RWPE2 (cell line): ENCODE measurements around the gene GRB10.

Experiments used
- ATAC-seq: fragments of 200-7000 bp; cut with Tn5 transposase; 3 replicates; pipeline ENCODE4 v1.9.1; 2021; ENCODE audit warnings: low read depth
- DNase-seq: peaks from one replicate; pipeline ENCODE4 v3.0.0-alpha.2; 2020; ENCODE audit warnings: low spot score
- H3K27ac ChIP-seq: fragments of 450-650 bp; 2 replicates; pipeline ENCODE4 v1.5.1; 2017; ENCODE audit warnings: mild to moderate bottlenecking; ENCODE audit not compliant: poor library complexity, severe bottlenecking
- H3K27me3 ChIP-seq: fragments of 250-450 bp; sonication (Bioruptor Pico); 2 replicates; pipeline ENCODE4 v1.5.1; 2021; ENCODE audit warnings: mild to moderate bottlenecking, moderate library complexity; ENCODE audit not compliant: insufficient read depth, poor library complexity, severe bottlenecking
- H3K36me3 ChIP-seq: fragments of 250-450 bp; sonication (Bioruptor Pico); 2 replicates; pipeline ENCODE4 v1.5.1; 2020; ENCODE audit warnings: low read depth, mild to moderate bottlenecking, moderate library complexity
- H3K4me1 ChIP-seq: fragments of 250-450 bp; sonication (Bioruptor Pico); 2 replicates; pipeline ENCODE4 v1.5.1; 2021; ENCODE audit warnings: mild to moderate bottlenecking, moderate library complexity; ENCODE audit not compliant: insufficient read depth, poor library complexity, severe bottlenecking
- H3K4me3 ChIP-seq: fragments of 250-450 bp; sonication (Bioruptor Pico); 2 replicates; pipeline ENCODE4 v1.5.1; 2021; ENCODE audit warnings: mild to moderate bottlenecking, moderate library complexity; ENCODE audit not compliant: severe bottlenecking
- H3K9me3 ChIP-seq: fragments of 250-450 bp; sonication (Bioruptor Pico); 2 replicates; pipeline ENCODE4 v1.5.1; 2021; ENCODE audit warnings: mild to moderate bottlenecking, moderate library complexity; ENCODE audit not compliant: severe bottlenecking
- CTCF ChIP-seq: fragments of 450-650 bp; IDR thresholded peaks from one replicate; pipeline ENCODE4 v1.5.1; 2017; ENCODE audit warnings: mild to moderate bottlenecking, moderate library complexity; ENCODE audit not compliant: poor library complexity, severe bottlenecking

The GRB10 gene

GRCh38 chr7:50690541-50691011, 92.1 kb downstream of the GRB10 start:
- Histone ChIP-seq H3K4me1 (no peaks in the 10 kb centered on the region), H3K4me3 (no peak overlapping the region), H3K27ac (no peak overlapping the region), H3K36me3 (no peaks in the 10 kb centered on the region), H3K9me3 (no peaks in the 10 kb centered on the region), H3K27me3 (no peaks in the 10 kb centered on the region)
- TF ChIP-seq CTCF, result no peak
- no peak for ATAC-seq
- no peak for DNase-seq

- H3K4me3 ChIP-seq, result no peak overlapping the region
- no peaks in the 10 kb centered on the region for H3K4me1 ChIP-seq
- H3K27ac ChIP-seq, result no peak overlapping the region
- H3K36me3 ChIP-seq, result no peaks in the 10 kb centered on the region
- no peak for DNase-seq
- no peaks in the 10 kb centered on the region for H3K9me3 ChIP-seq
- no peak for ATAC-seq
- TF ChIP-seq CTCF, result no peak
- H3K27me3 ChIP-seq, result no peaks in the 10 kb centered on the region
Observed at GRCh38 chr7:50688226-50688590, 94.5 kb downstream of the GRB10 start.

GRCh38 chr7:50687575-50688225, 95.0 kb downstream of the GRB10 start:
- TF ChIP-seq CTCF, result no peak
- no peak overlapping the region for H3K4me3 ChIP-seq
- no peak overlapping the region for H3K27ac ChIP-seq
- ATAC-seq (no peak), DNase-seq (no peak)
- no peaks in the 10 kb centered on the region for H3K4me1 ChIP-seq
- H3K9me3 ChIP-seq, result no peaks in the 10 kb centered on the region
- H3K36me3 ChIP-seq, result no peaks in the 10 kb centered on the region
- no peaks in the 10 kb centered on the region for H3K27me3 ChIP-seq

- ATAC-seq (no peak), DNase-seq (no peak)
- Histone ChIP-seq H3K4me3 (no peak overlapping the region), H3K9me3 (no peaks in the 10 kb centered on the region), H3K27ac (no peak overlapping the region), H3K4me1 (no peaks in the 10 kb centered on the region), H3K36me3 (no peaks in the 10 kb centered on the region), H3K27me3 (no peaks in the 10 kb centered on the region)
- TF ChIP-seq CTCF, result no peak
Observed at GRCh38 chr7:50687096-50687495, 95.6 kb downstream of the GRB10 start.

- DNase-seq, result no peak
- no peak for TF ChIP-seq CTCF
Observed at GRCh38 chr7:50685135-50686065, 97.3 kb downstream of the GRB10 start.

More at GRCh38 chr7:50685135-50686065, 97.3 kb downstream of the GRB10 start:
- Histone ChIP-seq H3K4me3 (no peak overlapping the region), H3K36me3 (no peaks in the 10 kb centered on the region), H3K9me3 (no peaks in the 10 kb centered on the region), H3K27me3 (no peaks in the 10 kb centered on the region), H3K27ac (no peak overlapping the region), H3K4me1 (no peaks in the 10 kb centered on the region)
- ATAC-seq, result no peak
